CD4-positive, alpha-beta T cell treated with Interleukin-12 subunit alpha and Interleukin-12 subunit beta, for 1 hour (primary cell): ENCODE measurements around the gene PASK.
"Not testable (repeated sequence)": the region's sequence is repeated elsewhere in the genome, so short reads cannot be mapped to it uniquely, and the experiment has no call there.

ENCODE experiments used
- DNase-seq: peaks from one replicate; pipeline ENCODE4 v3.0.0-alpha.2; 2020

Gene PASK

GRCh38 chr2:241122376-241123002, 26.8 kb downstream of the PASK start:
- no peak for DNase-seq

- no peak for DNase-seq
These were observed 28.3 kb downstream of the PASK start for GRCh38 chr2:241121008-241121407.

GRCh38 chr2:241120440-241120839, 28.8 kb downstream of the PASK start:
- DNase-seq: no peak

GRCh38 chr2:241118737-241119505, 30.4 kb downstream of the PASK start:
- DNase-seq: no peak

GRCh38 chr2:241116606-241117560, 32.4 kb downstream of the PASK start:
- DNase-seq: no peak

GRCh38 chr2:241115361-241115760, 33.9 kb downstream of the PASK start:
- DNase-seq: no peak

- no peak for DNase-seq
These were observed 34.4 kb downstream of the PASK start for GRCh38 chr2:241114836-241115235.

- DNase-seq: peak; percentile 66
These were observed 36.7 kb downstream of the PASK start for GRCh38 chr2:241112592-241112991.

- DNase-seq: no peak
These were observed 37.2 kb downstream of the PASK start for GRCh38 chr2:241112046-241112445.

- peak; percentile 52 for DNase-seq
These were observed 37.8 kb downstream of the PASK start for GRCh38 chr2:241111440-241111805.

- DNase-seq: no peak
These were observed 38.4 kb downstream of the PASK start for GRCh38 chr2:241110607-241111439.

GRCh38 chr2:241110089-241110606, 39.1 kb downstream of the PASK start:
- DNase-seq: no peak

- DNase-seq: peak; percentile 41
These were observed 39.8 kb downstream of the PASK start for GRCh38 chr2:241109210-241110088.

- DNase-seq: peak; percentile 65
These were observed 40.7 kb downstream of the PASK start for GRCh38 chr2:241108271-241109209.

- no peak for DNase-seq
These were observed 42.1 kb downstream of the PASK start for GRCh38 chr2:241107031-241107783.

- no peak for DNase-seq
These were observed 43.6 kb downstream of the PASK start for GRCh38 chr2:241105641-241106040.

- DNase-seq: not testable (repeated sequence)
These were observed 44.7 kb downstream of the PASK start for GRCh38 chr2:241104611-241105010.

- no peak for DNase-seq
These were observed 46.1 kb downstream of the PASK start for GRCh38 chr2:241103176-241103595.

- DNase-seq: peak; percentile 90
These were observed 47.0 kb downstream of the PASK start, which contains the start of gene MTERF4 for GRCh38 chr2:241102239-241102803. MTERF4 (minus strand) TSS chr2:241102287; CDS start chr2:241102273, 14 bp downstream.
